H9 (cell line): ENCODE measurements around the gene GOLGA3. TPM values are rescaled to one million over a fixed set of nuclear protein-coding genes. Genes with fewer than 3 reads are reported as not detected.
A peak's percentile ranks its signal among the peaks of the same experiment; 100 is the strongest.

ENCODE experiments used
- DNase-seq: peaks from one replicate; pipeline ENCODE4 v3.0.0-alpha.2; 2017
- H2AFZ ChIP-seq: one replicate; pipeline ENCODE4 v1.6.1; 2013; ENCODE audit warnings: mild to moderate bottlenecking, low read length, control low read depth, moderate library complexity
- H2AK5ac ChIP-seq: 2 replicates; pipeline ENCODE4 v1.6.1; 2013; ENCODE audit warnings: low read length, control low read depth, mixed read lengths; ENCODE audit not compliant: insufficient read length
- H2BK120ac ChIP-seq: one replicate; pipeline ENCODE4 v1.6.1; 2013; ENCODE audit warnings: low read depth, mild to moderate bottlenecking, low read length, control low read depth, inconsistent platforms; ENCODE audit not compliant: poor library complexity, severe bottlenecking
- H2BK12ac ChIP-seq: 2 replicates; pipeline ENCODE4 v1.6.1; 2013; ENCODE audit warnings: low read length, control low read depth, mixed read lengths, low read depth; ENCODE audit not compliant: insufficient read length
- H2BK15ac ChIP-seq: 2 replicates; pipeline ENCODE4 v1.6.1; 2013; ENCODE audit warnings: low read depth, low read length, control low read depth
- H2BK20ac ChIP-seq: one replicate; pipeline ENCODE4 v1.6.1; 2013; ENCODE audit warnings: low read depth, mild to moderate bottlenecking, low read length, control low read depth, inconsistent platforms; ENCODE audit not compliant: poor library complexity, severe bottlenecking
- H2BK5ac ChIP-seq: 2 replicates; pipeline ENCODE4 v1.6.1; 2013; ENCODE audit warnings: low read length, control low read depth, mixed read lengths; ENCODE audit not compliant: insufficient read length
- H3K14ac ChIP-seq: 2 replicates; pipeline ENCODE4 v1.6.1; 2013; ENCODE audit warnings: low read length, control low read depth; ENCODE audit not compliant: insufficient read depth
- H3K18ac ChIP-seq: 2 replicates; pipeline ENCODE4 v1.6.1; 2013; ENCODE audit warnings: low read depth, mild to moderate bottlenecking, mixed read lengths, low read length, control low read depth; ENCODE audit not compliant: insufficient read length
- H3K23ac ChIP-seq: 2 replicates; pipeline ENCODE4 v1.6.1; 2013; ENCODE audit warnings: low read length, control low read depth, mixed read lengths, low read depth; ENCODE audit not compliant: insufficient read length
- H3K23me2 ChIP-seq: 2 replicates; pipeline ENCODE4 v1.6.1; 2013; ENCODE audit warnings: low read depth, mild to moderate bottlenecking, mixed read lengths, low read length, control low read depth; ENCODE audit not compliant: insufficient read length, poor library complexity, severe bottlenecking
- H3K27ac ChIP-seq: 2 replicates; pipeline ENCODE4 v1.5.1; 2013; ENCODE audit warnings: low read length, control low read depth, mixed read lengths, low read depth; ENCODE audit not compliant: insufficient read length
- H3K27me3 ChIP-seq: 2 replicates; pipeline ENCODE4 v1.6.1; 2013; ENCODE audit warnings: low read length, control low read depth, inconsistent platforms; ENCODE audit not compliant: insufficient read depth
- H3K4ac ChIP-seq: 2 replicates; pipeline ENCODE4 v1.6.1; 2013; ENCODE audit warnings: low read depth, mild to moderate bottlenecking, control low read depth, inconsistent platforms, low read length, moderate library complexity
- H3K4me1 ChIP-seq: 2 replicates; pipeline ENCODE4 v1.6.1; 2013; ENCODE audit warnings: low read length, control low read depth, inconsistent platforms; ENCODE audit not compliant: insufficient read depth
- H3K4me2 ChIP-seq: 2 replicates; pipeline ENCODE4 v1.6.1; 2013; ENCODE audit warnings: low read length, control low read depth, mixed read lengths; ENCODE audit not compliant: insufficient read length, insufficient read depth
- H3K56ac ChIP-seq: 2 replicates; pipeline ENCODE4 v1.6.1; 2013; ENCODE audit warnings: low read depth, mild to moderate bottlenecking, mixed read lengths, low read length, control low read depth; ENCODE audit not compliant: insufficient read length
- H3K79me1 ChIP-seq: 2 replicates; pipeline ENCODE4 v1.6.1; 2013; ENCODE audit warnings: low read depth, mild to moderate bottlenecking, moderate library complexity, low read length, control low read depth, inconsistent platforms; ENCODE audit not compliant: insufficient read depth, poor library complexity, severe bottlenecking
- H3K79me2 ChIP-seq: 2 replicates; pipeline ENCODE4 v1.6.1; 2013; ENCODE audit warnings: low read length, control low read depth, inconsistent platforms; ENCODE audit not compliant: insufficient read depth
- H3K9ac ChIP-seq: 2 replicates; pipeline ENCODE4 v1.6.1; 2013; ENCODE audit warnings: low read length, control low read depth, mixed read lengths; ENCODE audit not compliant: insufficient read length; ENCODE audit errors: extremely low read depth
- H3K9me3 ChIP-seq: one replicate; pipeline ENCODE4 v1.6.1; 2013; ENCODE audit warnings: low read depth, low read length, inconsistent platforms; ENCODE audit not compliant: control insufficient read depth
- H3T11ph ChIP-seq: one replicate; pipeline ENCODE4 v1.6.1; 2013; ENCODE audit warnings: mild to moderate bottlenecking, low read length, control low read depth, inconsistent platforms
- H4K20me1 ChIP-seq: one replicate; pipeline ENCODE4 v1.6.1; 2013; ENCODE audit not compliant: control insufficient read depth, insufficient read length, insufficient read depth
- H4K5ac ChIP-seq: 2 replicates; pipeline ENCODE4 v1.6.1; 2013; ENCODE audit warnings: low read depth, mild to moderate bottlenecking, mixed read lengths, low read length, control low read depth; ENCODE audit not compliant: insufficient read length
- H4K8ac ChIP-seq: replicated peaks from 2 replicates; pipeline ENCODE4 v1.6.1; 2013; ENCODE audit warnings: low read length, control low read depth, mixed read lengths, low read depth; ENCODE audit not compliant: insufficient read length
- H4K91ac ChIP-seq: 2 replicates; pipeline ENCODE4 v1.6.1; 2013; ENCODE audit warnings: low read depth, mild to moderate bottlenecking, moderate library complexity, mixed read lengths, low read length, control low read depth; ENCODE audit not compliant: insufficient read length
- H3K27ac Mint-ChIP-seq, 3 experiments: 2 replicates in 2 of 3; 3 replicates in 1 of 3; pipeline ENCODE4 v1.8.0; 2020 to 2021; ENCODE audit warnings: mixed read lengths in 3 of 3, mild to moderate bottlenecking in 1 of 3, moderate library complexity in 1 of 3
- H3K27me3 Mint-ChIP-seq: 2 replicates; pipeline ENCODE4 v1.8.0; 2021; ENCODE audit warnings: low read depth, mild to moderate bottlenecking, moderate library complexity, mixed read lengths
- H3K36me3 Mint-ChIP-seq, 3 experiments: 2 replicates in 2 of 3; 3 replicates in 1 of 3; pipeline ENCODE4 v1.8.0; 2020 to 2021; ENCODE audit warnings: low read depth in 3 of 3, mixed read lengths in 3 of 3; ENCODE audit not compliant: insufficient read depth in 1 of 3
- H3K4me1 Mint-ChIP-seq, 2 experiments: 2 replicates each; pipeline ENCODE4 v1.8.0; 2020; ENCODE audit warnings: mixed read lengths in 2 of 2
- H3K4me3 Mint-ChIP-seq, 2 experiments: 2 replicates in 1 of 2; 3 replicates in 1 of 2; pipeline ENCODE4 v1.8.0; 2020 to 2021; ENCODE audit warnings: mild to moderate bottlenecking in 2 of 2, mixed read lengths in 2 of 2, moderate library complexity in 1 of 2
- H3K9me3 Mint-ChIP-seq, 2 experiments: 2 replicates in 1 of 2; 3 replicates in 1 of 2; pipeline ENCODE4 v1.8.0; 2020; ENCODE audit warnings: mild to moderate bottlenecking in 2 of 2, mixed read lengths in 2 of 2, moderate library complexity in 1 of 2
- CTCF ChIP-seq: fragments of 200-600 bp; sonication (generic); conservative IDR thresholded peaks from 3 replicates; pipeline ENCODE4 v1.8.0; 2021; ENCODE audit warnings: antibody characterized with exemption, mild to moderate bottlenecking
- WGBS: extraction: QIAGEN DNeasy Blood & Tissue Kit; methylation state at CpG from one replicate; pipeline ENCODE4 v1.1.7; 2013; ENCODE audit warnings: missing lambda C conversion rate, low lambda C conversion rate, mixed read lengths; ENCODE audit not compliant: insufficient read length; ENCODE audit errors: extremely low coverage; 5-methylcytosine and 5-hydroxymethylcytosine counted together
- total RNA-seq: library from RNA; stranded (reverse); gene quantifications from 2 replicates; pipeline ENCODE4 v1.2.1, GENCODE V29; 2021

The GOLGA3 gene
- total RNA-seq, 1 experiment from 2014 or later, result 40.1 TPM

- Histone ChIP-seq H3K27me3 (no peaks in the 10 kb centered on the region), H3T11ph (no peak overlapping the region), H2AFZ (no peak overlapping the region), H4K5ac (no peak overlapping the region), H3K4me1 (no peaks in the 10 kb centered on the region), H3K18ac (no peak overlapping the region), H3K9ac (no peak overlapping the region), H3K79me2 (no peaks in the 10 kb centered on the region; the same call in 1 of the 2 replicates), H2BK5ac (no peak overlapping the region), H3K27ac (no peak overlapping the region), H2BK12ac (no peak overlapping the region), H2BK20ac (no peak overlapping the region), H3K4me2 (no peak overlapping the region), H3K56ac (no peak overlapping the region), H4K91ac (no peak overlapping the region), H2AK5ac (no peak overlapping the region), H2BK120ac (no peak overlapping the region), H3K23ac (no peak overlapping the region), H3K4ac (no peak overlapping the region), H3K79me1 (no peaks in the 10 kb centered on the region), H4K8ac (no peak overlapping the region), H2BK15ac (no peak overlapping the region), H4K20me1 (peaks cover 2% of the 10 kb centered on the region), H3K23me2 (no peaks in the 10 kb centered on the region), H3K9me3 (no peaks in the 10 kb centered on the region), H3K14ac (no peak overlapping the region)
- H3K9me3 Mint-ChIP-seq, result no peaks in the 10 kb centered on the region
- peak; percentile 17; the same call in 1 of the 3 replicates for TF ChIP-seq CTCF
- no peaks in the 10 kb centered on the region for H3K4me1 Mint-ChIP-seq
- H3K27me3 Mint-ChIP-seq, result no peaks in the 10 kb centered on the region
- H3K36me3 Mint-ChIP-seq, result peaks cover 57 to 94% (median 81%) of the 10 kb centered on the region in 3 experiments; a peak in 6 of 7 replicates
- H3K27ac Mint-ChIP-seq, result no peak overlapping the region
- no peak overlapping the region for H3K4me3 Mint-ChIP-seq
- no peak for DNase-seq
- no CpG with 5 or more reads among the region's 10 CpGs for WGBS
These were observed 80.3 kb downstream of the GOLGA3 start for GRCh38 chr12:132748319-132748718.
